ENCODE results near the gene KSR1.

DNA sequence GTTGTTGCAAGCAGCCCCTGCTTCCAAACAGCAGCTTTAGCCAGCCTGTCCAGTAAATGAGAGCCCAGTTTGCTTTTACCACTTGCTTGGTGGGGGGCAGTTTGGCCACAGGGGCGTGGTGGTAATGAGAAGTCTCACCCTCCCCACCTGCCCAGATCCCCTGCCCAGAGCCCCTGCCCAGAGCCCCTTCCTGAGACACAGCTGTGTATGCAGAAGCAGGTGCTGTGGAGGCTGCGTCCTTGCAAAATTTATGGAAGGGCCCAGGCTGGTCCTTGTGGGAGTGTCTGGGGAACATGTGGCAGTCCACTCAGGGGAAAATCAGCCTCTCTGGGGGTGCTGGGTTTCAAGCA lies 147.1 kb downstream of the KSR1 start:
- TF ChIP-seq EP300 (IDR thresholded peaks at IDR 0.05) (no peak), POLR2A (IDR thresholded peaks at IDR 0.05) (no peak), POLR2AphosphoS5 (IDR thresholded peaks at IDR 0.05) (no peak)
- TF ChIP-seq, protein P1, sequence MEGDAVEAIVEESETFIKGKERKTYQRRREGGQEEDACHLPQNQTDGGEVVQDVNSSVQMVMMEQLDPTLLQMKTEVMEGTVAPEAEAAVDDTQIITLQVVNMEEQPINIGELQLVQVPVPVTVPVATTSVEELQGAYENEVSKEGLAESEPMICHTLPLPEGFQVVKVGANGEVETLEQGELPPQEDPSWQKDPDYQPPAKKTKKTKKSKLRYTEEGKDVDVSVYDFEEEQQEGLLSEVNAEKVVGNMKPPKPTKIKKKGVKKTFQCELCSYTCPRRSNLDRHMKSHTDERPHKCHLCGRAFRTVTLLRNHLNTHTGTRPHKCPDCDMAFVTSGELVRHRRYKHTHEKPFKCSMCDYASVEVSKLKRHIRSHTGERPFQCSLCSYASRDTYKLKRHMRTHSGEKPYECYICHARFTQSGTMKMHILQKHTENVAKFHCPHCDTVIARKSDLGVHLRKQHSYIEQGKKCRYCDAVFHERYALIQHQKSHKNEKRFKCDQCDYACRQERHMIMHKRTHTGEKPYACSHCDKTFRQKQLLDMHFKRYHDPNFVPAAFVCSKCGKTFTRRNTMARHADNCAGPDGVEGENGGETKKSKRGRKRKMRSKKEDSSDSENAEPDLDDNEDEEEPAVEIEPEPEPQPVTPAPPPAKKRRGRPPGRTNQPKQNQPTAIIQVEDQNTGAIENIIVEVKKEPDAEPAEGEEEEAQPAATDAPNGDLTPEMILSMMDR (IDR thresholded peaks at IDR 0.05) = no peak

Data from upper lobe of left lung (tissue), 4 donors.